Loucy (cell line): Measurements from ENCODE around the gene EEF1AKMT1.

Experiments
- H2AFZ ChIP-seq: fragments of 200-600 bp; sonication (generic); 2 replicates; pipeline ENCODE4 v1.6.0; 2016; ENCODE audit warnings: antibody characterized with exemption, mild to moderate bottlenecking, low read length, moderate library complexity
- H3F3A ChIP-seq: fragments of 200-600 bp; 2 replicates; pipeline ENCODE4 v1.6.0; 2016; ENCODE audit warnings: antibody characterized with exemption, low read depth, mild to moderate bottlenecking
- H3K27me3 ChIP-seq: fragments of 200-600 bp; sonication (generic); 2 replicates; pipeline ENCODE4 v1.6.1; 2014; ENCODE audit warnings: low read length, mild to moderate bottlenecking; ENCODE audit not compliant: insufficient read depth, poor library complexity, severe bottlenecking
- H3K36me3 ChIP-seq: fragments of 200-600 bp; sonication (generic); 2 replicates; pipeline ENCODE4 v1.6.1; 2016; ENCODE audit warnings: low read length; ENCODE audit not compliant: insufficient read depth
- H3K4me1 ChIP-seq: fragments of 200-600 bp; sonication (generic); 2 replicates; pipeline ENCODE4 v1.5.1; 2014; ENCODE audit warnings: low read length, mild to moderate bottlenecking; ENCODE audit not compliant: insufficient read depth, poor library complexity, severe bottlenecking
- H3K4me2 ChIP-seq: fragments of 200-600 bp; sonication (generic); 2 replicates; pipeline ENCODE4 v1.6.0; 2014; ENCODE audit warnings: antibody characterized with exemption, low read length, low read depth, mild to moderate bottlenecking; ENCODE audit not compliant: poor library complexity, severe bottlenecking
- H3K4me3 ChIP-seq: fragments of 200-600 bp; sonication (generic); 2 replicates; pipeline ENCODE4 v1.5.1; 2014; ENCODE audit warnings: low read length, mild to moderate bottlenecking, mixed read lengths; ENCODE audit not compliant: poor library complexity, severe bottlenecking
- H3K79me2 ChIP-seq: fragments of 200-600 bp; sonication (generic); 2 replicates; pipeline ENCODE4 v1.6.1; 2014; ENCODE audit warnings: low read length; ENCODE audit not compliant: insufficient read depth
- H3K9ac ChIP-seq: fragments of 200-600 bp; sonication (generic); 2 replicates; pipeline ENCODE4 v1.6.0; 2014; ENCODE audit warnings: mild to moderate bottlenecking, low read depth, low read length, moderate library complexity; ENCODE audit not compliant: poor library complexity, severe bottlenecking
- H3K9me2 ChIP-seq: fragments of 200-600 bp; sonication (generic); replicated peaks from 2 replicates; pipeline ENCODE4 v1.6.1; 2016; ENCODE audit warnings: low read depth, low read length, mixed read lengths
- H3K9me3 ChIP-seq: fragments of 200-600 bp; sonication (generic); 2 replicates; pipeline ENCODE4 v1.6.1; 2014; ENCODE audit warnings: mild to moderate bottlenecking, antibody characterized with exemption, low read length, low read depth; ENCODE audit not compliant: insufficient read depth
- H4K20me1 ChIP-seq: fragments of 200-600 bp; sonication (generic); 2 replicates; pipeline ENCODE4 v1.6.0; 2014; ENCODE audit warnings: antibody characterized with exemption, low read length, mild to moderate bottlenecking; ENCODE audit not compliant: insufficient read depth, poor library complexity, severe bottlenecking
- CTCF ChIP-seq: fragments of 200-600 bp; sonication (generic); conservative IDR thresholded peaks from 2 replicates; pipeline ENCODE4 v1.5.1; 2014; ENCODE audit warnings: mild to moderate bottlenecking, antibody characterized with exemption, low read length
- EZH2phosphoT487 ChIP-seq: fragments of 200-600 bp; IDR thresholded peaks from 2 replicates; pipeline ENCODE4 v1.6.1; 2018; ENCODE audit warnings: antibody characterized with exemption, mild to moderate bottlenecking, moderate library complexity, borderline replicate concordance

Gene EEF1AKMT1

DNA sequence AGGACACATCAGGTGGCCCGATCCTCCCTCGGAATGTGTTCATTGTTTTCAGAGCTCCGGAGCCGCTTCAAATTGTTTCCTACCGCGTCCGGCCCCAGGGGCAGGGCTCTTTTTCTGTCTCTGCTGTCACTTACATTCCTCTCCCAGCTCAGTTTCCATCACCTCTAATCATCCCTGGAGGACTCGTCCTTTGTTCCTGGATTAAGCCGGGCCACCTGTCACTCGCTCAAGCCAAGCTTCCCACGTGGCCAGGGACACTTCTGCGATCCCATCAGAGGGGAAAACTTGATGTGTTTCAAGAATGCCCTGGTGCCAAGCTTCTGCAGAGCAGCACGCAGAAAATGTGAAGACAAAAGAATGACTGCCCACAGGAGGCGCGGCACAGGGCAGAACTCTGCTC is 56.8 kb downstream of the EEF1AKMT1 start:
- TF ChIP-seq EZH2phosphoT487, result no peak
- no peak for TF ChIP-seq CTCF
- H3K4me1 ChIP-seq, result peaks cover 3% of the 10 kb centered on the region
- no peak overlapping the region for H3K4me3 ChIP-seq
- no peaks in the 10 kb centered on the region for H3K79me2 ChIP-seq
- H3F3A ChIP-seq, result no peaks in the 10 kb centered on the region
- H3K9me3 ChIP-seq, result no peaks in the 10 kb centered on the region
- no peaks in the 10 kb centered on the region for H3K36me3 ChIP-seq
- no peaks in the 10 kb centered on the region for H4K20me1 ChIP-seq
- no peaks in the 10 kb centered on the region for H3K27me3 ChIP-seq
- H2AFZ ChIP-seq, result no peak overlapping the region
- no peak overlapping the region for H3K4me2 ChIP-seq
- no peak overlapping the region for H3K9ac ChIP-seq
- no peaks in the 10 kb centered on the region for H3K9me2 ChIP-seq

- H3K27me3 ChIP-seq, result no peaks in the 10 kb centered on the region
- TF ChIP-seq EZH2phosphoT487, result no peak
- no peak for TF ChIP-seq CTCF
- no peaks in the 10 kb centered on the region for H3K9me3 ChIP-seq
- H3K4me2 ChIP-seq, result no peak overlapping the region
- peaks cover 3% of the 10 kb centered on the region for H3K4me1 ChIP-seq
- no peaks in the 10 kb centered on the region for H3K36me3 ChIP-seq
- H3K9ac ChIP-seq, result no peak overlapping the region
- H4K20me1 ChIP-seq, result no peaks in the 10 kb centered on the region
- no peaks in the 10 kb centered on the region for H3K79me2 ChIP-seq
- no peak overlapping the region for H2AFZ ChIP-seq
- H3K9me2 ChIP-seq, result no peaks in the 10 kb centered on the region
- H3F3A ChIP-seq, result no peaks in the 10 kb centered on the region
- H3K4me3 ChIP-seq, result no peak overlapping the region
Measured at GRCh38 chr13:20715330-20715712, 58.4 kb downstream of the EEF1AKMT1 start.

DNA sequence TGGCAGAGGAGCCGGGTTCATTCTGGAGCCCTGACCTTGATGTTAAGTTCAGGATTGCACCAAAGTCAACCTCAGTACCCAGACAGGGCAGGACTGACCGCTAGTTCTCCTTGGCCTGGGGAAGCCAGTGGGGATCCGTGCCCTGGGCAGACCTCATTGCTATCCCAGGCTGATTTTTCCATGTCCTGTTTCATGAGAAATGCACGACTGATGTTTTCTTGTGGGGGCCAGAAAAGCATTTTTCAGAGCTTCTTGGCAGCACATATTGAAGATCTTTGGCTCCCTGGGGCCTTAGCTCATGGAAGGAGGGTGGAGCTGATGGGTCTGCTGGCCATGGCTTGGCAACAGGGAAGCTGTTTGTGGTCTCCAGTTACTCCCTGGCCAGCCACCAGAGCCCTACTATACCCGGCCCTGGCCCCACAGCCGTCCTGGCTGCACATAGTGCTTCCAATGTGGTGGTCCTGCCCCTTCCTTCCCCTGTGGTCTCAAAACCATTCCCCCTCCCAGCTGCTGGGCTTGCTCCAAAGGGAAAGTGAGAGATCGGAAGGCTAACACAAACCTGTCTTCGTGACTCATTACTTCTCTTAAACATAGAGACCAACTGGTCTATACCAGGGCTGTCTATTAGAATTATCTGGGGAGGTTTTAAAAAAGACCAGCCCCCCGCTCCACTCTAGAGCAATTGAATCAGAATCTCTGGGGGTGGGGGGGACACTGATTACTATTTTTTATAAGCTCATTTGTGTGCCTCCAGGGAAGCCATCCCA is 59.0 kb downstream of the EEF1AKMT1 start:
- no peak overlapping the region for H3K4me2 ChIP-seq
- no peak overlapping the region for H3K9ac ChIP-seq
- no peak overlapping the region for H3K4me3 ChIP-seq
- H4K20me1 ChIP-seq, result no peaks in the 10 kb centered on the region
- no peaks in the 10 kb centered on the region for H3K27me3 ChIP-seq
- peaks cover 3% of the 10 kb centered on the region for H3K4me1 ChIP-seq
- no peaks in the 10 kb centered on the region for H3K9me3 ChIP-seq
- H2AFZ ChIP-seq, result no peak overlapping the region
- H3K9me2 ChIP-seq, result no peaks in the 10 kb centered on the region
- H3K79me2 ChIP-seq, result no peaks in the 10 kb centered on the region
- TF ChIP-seq EZH2phosphoT487, result no peak
- no peak for TF ChIP-seq CTCF
- no peaks in the 10 kb centered on the region for H3K36me3 ChIP-seq
- no peaks in the 10 kb centered on the region for H3F3A ChIP-seq
